Astrocyte of the spinal cord (primary cell): ENCODE data around the gene PNRC2.
"Not testable (repeated sequence)": the region's sequence is repeated elsewhere in the genome, so short reads cannot be mapped to it uniquely, and the experiment has no call there.

Source experiments
- DNase-seq: peaks from one replicate; pipeline ENCODE4 v3.0.0; 2011; ENCODE audit warnings: low read depth, low spot score
- H3K4me3 ChIP-seq: 2 replicates; pipeline ENCODE4 v1.5.1; 2011; ENCODE audit warnings: low read depth, mild to moderate bottlenecking, low read length, moderate library complexity
- CTCF ChIP-seq: IDR thresholded peaks from 2 replicates; pipeline ENCODE4 v1.5.1; 2012; ENCODE audit warnings: low read depth, mild to moderate bottlenecking, low read length, inconsistent platforms
- in situ Hi-C: cut with HindIII; loops from 2 replicates; pipeline ENCODE4 v1.10.0; 2017; ENCODE audit warnings: low sequenced_read_pairs

The PNRC2 gene

GRCh38 chr1:23989263-23989662 lies 29.6 kb downstream of the PNRC2 start:
- in situ Hi-C loops: no loop called here
- H3K4me3 ChIP-seq: no peak overlapping the region
- TF ChIP-seq CTCF: no peak
- DNase-seq: no peak

DNA sequence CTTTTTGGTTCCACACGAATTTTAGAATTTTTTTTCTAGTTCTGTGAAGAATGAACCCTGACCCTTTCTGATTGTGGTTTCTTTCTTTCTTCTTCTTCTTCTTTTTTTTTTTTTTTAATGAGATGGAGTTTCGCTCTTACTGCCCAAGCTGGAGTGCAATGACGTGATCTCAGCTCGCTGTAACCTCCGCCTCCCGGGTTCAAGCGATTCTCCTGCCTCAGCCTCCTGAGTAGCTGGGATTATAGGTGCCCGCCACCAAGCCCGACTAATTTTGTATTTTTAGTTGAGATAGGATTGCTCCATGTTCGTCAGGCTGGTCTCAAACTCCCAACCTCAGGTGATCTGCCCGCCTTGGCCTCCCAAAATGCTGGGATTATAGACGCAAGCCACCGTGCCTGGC lies 32.4 kb downstream of the PNRC2 start:
- DNase-seq, in situ Hi-C loops: not testable (repeated sequence)

GRCh38 chr1:23995431-23995837 lies 35.8 kb downstream of the PNRC2 start:
- TF ChIP-seq CTCF: no peak
- no peak for DNase-seq
- in situ Hi-C loops: no loop called here
- no peak overlapping the region for H3K4me3 ChIP-seq

More for the DNA sequence above, 32.4 kb downstream of the PNRC2 start:
- H3K4me3 ChIP-seq: not testable (repeated sequence)

- no peak for DNase-seq
- no peak for TF ChIP-seq CTCF
- in situ Hi-C loops: no loop called here
Measured at GRCh38 chr1:23996700-23997229, 37.1 kb downstream of the PNRC2 start.

DNA sequence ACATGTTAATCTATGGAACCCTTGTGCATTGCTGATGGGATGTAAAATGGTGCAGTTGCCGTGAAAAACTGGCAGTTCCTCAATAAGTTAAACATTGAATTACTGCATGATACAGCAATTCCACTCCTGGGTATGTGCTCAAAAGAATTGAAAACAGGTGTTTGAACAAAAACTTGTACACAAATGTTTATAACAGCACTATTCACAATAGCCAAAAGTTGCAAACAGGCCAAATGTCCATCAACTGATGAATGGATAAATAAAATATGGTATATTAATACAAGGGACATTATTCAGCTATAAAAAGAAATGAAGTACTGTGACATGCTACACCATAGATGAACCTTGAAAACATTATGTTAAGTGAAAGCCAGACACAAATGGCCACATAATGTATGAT lies 38.2 kb downstream of the PNRC2 start:
- no peak for TF ChIP-seq CTCF
- no peak for DNase-seq
- no peak overlapping the region for H3K4me3 ChIP-seq
- in situ Hi-C loops: no loop called here

More at GRCh38 chr1:23996700-23997229, 37.1 kb downstream of the PNRC2 start:
- no peak overlapping the region for H3K4me3 ChIP-seq

- H3K4me3 ChIP-seq: no peak overlapping the region
- TF ChIP-seq CTCF: no peak
- in situ Hi-C loops: no loop called here
- no peak for DNase-seq
Measured at GRCh38 chr1:23999156-23999671, 39.6 kb downstream of the PNRC2 start.

DNA sequence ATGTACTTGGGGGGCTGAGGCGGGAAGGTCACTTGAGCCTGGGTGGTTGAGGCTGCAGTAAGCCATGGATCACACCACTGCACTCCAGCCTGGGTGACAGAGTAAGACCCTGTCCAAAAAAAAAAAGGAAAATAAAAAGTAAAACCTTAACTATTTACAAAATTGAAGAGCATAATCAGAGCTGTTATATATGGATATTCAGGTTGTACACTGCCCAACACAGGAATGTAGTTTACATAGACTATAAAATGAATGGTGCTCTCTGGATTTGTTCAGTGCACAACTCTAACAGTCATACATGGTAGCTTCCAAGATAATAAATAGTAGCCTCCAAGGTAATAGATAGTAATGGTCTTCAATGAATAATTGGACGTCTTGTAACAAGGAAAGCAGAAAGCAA lies 43.1 kb downstream of the PNRC2 start:
- in situ Hi-C loops: no loop called here
- H3K4me3 ChIP-seq: no peak overlapping the region
- TF ChIP-seq CTCF: no peak
- DNase-seq: no peak
